SU-DHL-6 (cell line): Measurements from ENCODE around the gene ANTXR1.

Experiments
- CTCF ChIP-seq: fragments of 200-600 bp; sonication (generic); IDR thresholded peaks from one replicate; pipeline ENCODE4 v1.5.1; 2017; ENCODE audit warnings: antibody characterized with exemption, mild to moderate bottlenecking, low read length, moderate library complexity; ENCODE audit not compliant: insufficient read depth, poor library complexity, severe bottlenecking
- EZH2phosphoT487 ChIP-seq: fragments of 200-600 bp; sonication (generic), shearing (Covaris generic); conservative IDR thresholded peaks from 2 replicates; pipeline ENCODE4 v1.6.1; 2018; ENCODE audit warnings: mild to moderate bottlenecking, antibody characterized with exemption, low read length, moderate library complexity, mixed read lengths

- no peak for TF ChIP-seq CTCF
- no peak for TF ChIP-seq EZH2phosphoT487
Observed at GRCh38 chr2:69134306-69134945, 121.4 kb downstream of the ANTXR1 start.
